ENCODE data around the gene SERINC2. TPM values are rescaled to one million over a fixed set of nuclear protein-coding genes. Genes with fewer than 3 reads are reported as not detected.

Gene SERINC2
- total RNA-seq, result 2.1 TPM

- H3K27me3 ChIP-seq (ENCODE audit: control insufficient read depth in 3 of 3, insufficient read depth in 3 of 3, low read length in 3 of 3), result peaks cover 3 to 9% (median 4%) of the 10 kb centered on the region in 3 donors
- peak within 1 kb of the TSS; percentile 72 to 93 (median 87) for H3K4me3 ChIP-seq (ENCODE audit: low read length in 3 of 3)
- no peaks in the 10 kb centered on the region for H3K9me3 ChIP-seq (ENCODE audit: control insufficient read depth in 3 of 3, low read length in 3 of 3)
- peak within 1 kb of the TSS; percentile 87 to 98 (median 96) for H3K9ac ChIP-seq (ENCODE audit: low read depth in 1 of 3, low read length in 3 of 3)
- peak within 1 kb of the TSS; percentile 98 for H3K27ac ChIP-seq (ENCODE audit: low read depth, low read length)
- no peaks in the 10 kb centered on the region for H3K36me3 ChIP-seq (ENCODE audit: control insufficient read depth in 3 of 3, insufficient read depth in 3 of 3, low read length in 3 of 3)
- H3K4me1 ChIP-seq (ENCODE audit: control insufficient read depth in 3 of 3, insufficient read depth in 3 of 3, low read length in 3 of 3), result peaks cover 6 to 23% (median 15%) of the 10 kb centered on the region in 3 donors
These were observed at the start of gene SERINC2 for GRCh38 chr1:31412732-31413404. Gene SERINC2, plus strand, starts transcription at chr1:31413213. Its CDS starts 53 bp downstream, at chr1:31413266.

- H3K36me3 ChIP-seq (ENCODE audit: control insufficient read depth in 3 of 3, insufficient read depth in 3 of 3, low read length in 3 of 3), result peaks cover 51 to 55% (median 53%) of the 10 kb centered on the region in 3 donors
- H3K4me3 ChIP-seq (ENCODE audit: low read length in 3 of 3), result no peak overlapping the region
- H3K27ac ChIP-seq (ENCODE audit: low read depth, low read length), result peak overlapping the region; percentile 17
- H3K4me1 ChIP-seq (ENCODE audit: control insufficient read depth in 3 of 3, insufficient read depth in 3 of 3, low read length in 3 of 3), result peaks cover 45 to 55% (median 47%) of the 10 kb centered on the region in 3 donors
- no peaks in the 10 kb centered on the region for H3K27me3 ChIP-seq (ENCODE audit: control insufficient read depth in 3 of 3, insufficient read depth in 3 of 3, low read length in 3 of 3)
- H3K9ac ChIP-seq (ENCODE audit: low read depth in 1 of 3, low read length in 3 of 3), result peak overlapping the region in 1 of 3 donors; percentile 5
- H3K9me3 ChIP-seq (ENCODE audit: control insufficient read depth in 3 of 3, low read length in 3 of 3), result no peaks in the 10 kb centered on the region
These were observed 48.3 kb upstream of the SERINC2 start for GRCh38 chr1:31364561-31365250.

GRCh38 chr1:31366796-31367195 lies 46.2 kb upstream of the SERINC2 start:
- H3K9me3 ChIP-seq (ENCODE audit: control insufficient read depth in 3 of 3, low read length in 3 of 3), result no peaks in the 10 kb centered on the region
- H3K36me3 ChIP-seq (ENCODE audit: control insufficient read depth in 3 of 3, insufficient read depth in 3 of 3, low read length in 3 of 3), result peaks cover 47 to 66% (median 48%) of the 10 kb centered on the region in 3 donors
- no peak overlapping the region for H3K4me3 ChIP-seq (ENCODE audit: low read length in 3 of 3)
- peak overlapping the region in 1 of 3 donors; percentile 55 for H3K9ac ChIP-seq (ENCODE audit: low read depth in 1 of 3, low read length in 3 of 3)
- peak overlapping the region; percentile 9 for H3K27ac ChIP-seq (ENCODE audit: low read depth, low read length)
- peaks cover 50 to 75% (median 60%) of the 10 kb centered on the region in 3 donors for H3K4me1 ChIP-seq (ENCODE audit: control insufficient read depth in 3 of 3, insufficient read depth in 3 of 3, low read length in 3 of 3)
- H3K27me3 ChIP-seq (ENCODE audit: control insufficient read depth in 3 of 3, insufficient read depth in 3 of 3, low read length in 3 of 3), result no peaks in the 10 kb centered on the region

- peak overlapping the region; percentile 21 to 92 (median 71) for H3K4me3 ChIP-seq (ENCODE audit: low read length in 3 of 3)
- H3K9ac ChIP-seq (ENCODE audit: low read depth in 1 of 3, low read length in 3 of 3), result peak overlapping the region in 2 of 3 donors; percentile 2 to 75
- H3K27me3 ChIP-seq (ENCODE audit: control insufficient read depth in 3 of 3, insufficient read depth in 3 of 3, low read length in 3 of 3), result no peaks in the 10 kb centered on the region
- H3K36me3 ChIP-seq (ENCODE audit: control insufficient read depth in 3 of 3, insufficient read depth in 3 of 3, low read length in 3 of 3), result peaks cover 45 to 73% (median 47%) of the 10 kb centered on the region in 3 donors
- H3K9me3 ChIP-seq (ENCODE audit: control insufficient read depth in 3 of 3, low read length in 3 of 3), result no peaks in the 10 kb centered on the region
- peaks cover 64 to 90% (median 74%) of the 10 kb centered on the region in 3 donors for H3K4me1 ChIP-seq (ENCODE audit: control insufficient read depth in 3 of 3, insufficient read depth in 3 of 3, low read length in 3 of 3)
- H3K27ac ChIP-seq (ENCODE audit: low read depth, low read length), result peak overlapping the region; percentile 97
These were observed 44.4 kb upstream of the SERINC2 start for GRCh38 chr1:31368611-31369107.

GRCh38 chr1:31370021-31370420 lies 43.0 kb upstream of the SERINC2 start:
- H3K4me3 ChIP-seq (ENCODE audit: low read length in 3 of 3), result peak overlapping the region; percentile 86 to 99 (median 92)

GRCh38 chr1:31370565-31370964 lies 42.4 kb upstream of the SERINC2 start:
- Histone ChIP-seq H3K36me3 (ENCODE audit: control insufficient read depth in 3 of 3, insufficient read depth in 3 of 3, low read length in 3 of 3) (peaks cover 27 to 58% (median 29%) of the 10 kb centered on the region in 3 donors), H3K4me1 (ENCODE audit: control insufficient read depth in 3 of 3, insufficient read depth in 3 of 3, low read length in 3 of 3) (peaks cover 66 to 88% (median 76%) of the 10 kb centered on the region in 3 donors), H3K27me3 (ENCODE audit: control insufficient read depth in 3 of 3, insufficient read depth in 3 of 3, low read length in 3 of 3) (no peaks in the 10 kb centered on the region), H3K9ac (ENCODE audit: low read depth in 1 of 3, low read length in 3 of 3) (peak overlapping the region; percentile 93 to 98 (median 98)), H3K4me3 (ENCODE audit: low read length in 3 of 3) (peak overlapping the region; percentile 86 to 99 (median 92)), H3K9me3 (ENCODE audit: control insufficient read depth in 3 of 3, low read length in 3 of 3) (no peaks in the 10 kb centered on the region), H3K27ac (ENCODE audit: low read depth, low read length) (peak overlapping the region; percentile 97)

More at GRCh38 chr1:31370021-31370420, 43.0 kb upstream of the SERINC2 start:
- H3K9ac ChIP-seq (ENCODE audit: low read depth in 1 of 3, low read length in 3 of 3), result peak overlapping the region; percentile 93 to 98 (median 98)
- peaks cover 32 to 63% (median 35%) of the 10 kb centered on the region in 3 donors for H3K36me3 ChIP-seq (ENCODE audit: control insufficient read depth in 3 of 3, insufficient read depth in 3 of 3, low read length in 3 of 3)
- no peaks in the 10 kb centered on the region for H3K27me3 ChIP-seq (ENCODE audit: control insufficient read depth in 3 of 3, insufficient read depth in 3 of 3, low read length in 3 of 3)
- H3K9me3 ChIP-seq (ENCODE audit: control insufficient read depth in 3 of 3, low read length in 3 of 3), result no peaks in the 10 kb centered on the region
- H3K27ac ChIP-seq (ENCODE audit: low read depth, low read length), result peak overlapping the region; percentile 97
- peaks cover 71 to 93% (median 82%) of the 10 kb centered on the region in 3 donors for H3K4me1 ChIP-seq (ENCODE audit: control insufficient read depth in 3 of 3, insufficient read depth in 3 of 3, low read length in 3 of 3)

GRCh38 chr1:31371121-31371959 lies 41.7 kb upstream of the SERINC2 start:
- peak overlapping the region; percentile 97 for H3K27ac ChIP-seq (ENCODE audit: low read depth, low read length)
- H3K9me3 ChIP-seq (ENCODE audit: control insufficient read depth in 3 of 3, low read length in 3 of 3), result no peaks in the 10 kb centered on the region
- H3K36me3 ChIP-seq (ENCODE audit: control insufficient read depth in 3 of 3, insufficient read depth in 3 of 3, low read length in 3 of 3), result peaks cover 19 to 50% (median 22%) of the 10 kb centered on the region in 3 donors
- H3K9ac ChIP-seq (ENCODE audit: low read depth in 1 of 3, low read length in 3 of 3), result peak overlapping the region; percentile 93 to 98 (median 98)
- H3K4me1 ChIP-seq (ENCODE audit: control insufficient read depth in 3 of 3, insufficient read depth in 3 of 3, low read length in 3 of 3), result peaks cover 60 to 83% (median 74%) of the 10 kb centered on the region in 3 donors
- H3K27me3 ChIP-seq (ENCODE audit: control insufficient read depth in 3 of 3, insufficient read depth in 3 of 3, low read length in 3 of 3), result no peaks in the 10 kb centered on the region
- H3K4me3 ChIP-seq (ENCODE audit: low read length in 3 of 3), result peak overlapping the region; percentile 86 to 99 (median 92)

- peak overlapping the region; percentile 93 to 98 (median 98) for H3K9ac ChIP-seq (ENCODE audit: low read depth in 1 of 3, low read length in 3 of 3)
- no peaks in the 10 kb centered on the region for H3K9me3 ChIP-seq (ENCODE audit: control insufficient read depth in 3 of 3, low read length in 3 of 3)
- peaks cover 12 to 43% (median 15%) of the 10 kb centered on the region in 3 donors for H3K36me3 ChIP-seq (ENCODE audit: control insufficient read depth in 3 of 3, insufficient read depth in 3 of 3, low read length in 3 of 3)
- H3K4me1 ChIP-seq (ENCODE audit: control insufficient read depth in 3 of 3, insufficient read depth in 3 of 3, low read length in 3 of 3), result peaks cover 53 to 76% (median 69%) of the 10 kb centered on the region in 3 donors
- peak overlapping the region; percentile 97 for H3K27ac ChIP-seq (ENCODE audit: low read depth, low read length)
- peak overlapping the region; percentile 86 to 99 (median 92) for H3K4me3 ChIP-seq (ENCODE audit: low read length in 3 of 3)
- no peaks in the 10 kb centered on the region for H3K27me3 ChIP-seq (ENCODE audit: control insufficient read depth in 3 of 3, insufficient read depth in 3 of 3, low read length in 3 of 3)
These were observed 41.0 kb upstream of the SERINC2 start for GRCh38 chr1:31372051-31372450.

- Histone ChIP-seq H3K9ac (ENCODE audit: low read depth in 1 of 3, low read length in 3 of 3) (peak overlapping the region; percentile 93 to 98 (median 98)), H3K9me3 (ENCODE audit: control insufficient read depth in 3 of 3, low read length in 3 of 3) (no peaks in the 10 kb centered on the region), H3K36me3 (ENCODE audit: control insufficient read depth in 3 of 3, insufficient read depth in 3 of 3, low read length in 3 of 3) (peaks cover 5 to 36% (median 8%) of the 10 kb centered on the region in 3 donors), H3K27me3 (ENCODE audit: control insufficient read depth in 3 of 3, insufficient read depth in 3 of 3, low read length in 3 of 3) (no peaks in the 10 kb centered on the region), H3K4me3 (ENCODE audit: low read length in 3 of 3) (peak overlapping the region; percentile 86 to 99 (median 92)), H3K27ac (ENCODE audit: low read depth, low read length) (peak overlapping the region; percentile 97), H3K4me1 (ENCODE audit: control insufficient read depth in 3 of 3, insufficient read depth in 3 of 3, low read length in 3 of 3) (peaks cover 46 to 69% (median 64%) of the 10 kb centered on the region in 3 donors)
These were observed 40.3 kb upstream of the SERINC2 start for GRCh38 chr1:31372751-31373055.

Measured in skeletal muscle tissue (tissue), 4 donors.